ENCODE results near the gene AK3.

Gene AK3

GRCh38 chr9:4709380-4709779 lies 31.6 kb downstream of the AK3 start:
- H2BK5ac ChIP-seq (ENCODE audit: low read length) = no peak overlapping the region
- no peaks in the 10 kb centered on the region for H3K27me3 ChIP-seq (ENCODE audit: insufficient read depth, low read length, poor library complexity)
- no peak overlapping the region for H3K4me3 ChIP-seq (ENCODE audit: low read length)
- H2BK15ac ChIP-seq (replicated peaks; ENCODE audit: low read depth) = no peak overlapping the region
- no peak overlapping the region for H3K27ac ChIP-seq (ENCODE audit: low read depth, low read length)
- H3K56ac ChIP-seq (ENCODE audit: low read length) = no peak overlapping the region
- H3K4me1 ChIP-seq (ENCODE audit: control insufficient read depth, low read depth, low read length) = no peaks in the 10 kb centered on the region
- no peak overlapping the region for H3K9ac ChIP-seq (ENCODE audit: low read length)
- no peak overlapping the region for H4K5ac ChIP-seq (ENCODE audit: low read length)
- H2BK120ac ChIP-seq (ENCODE audit: low read depth, low read length) = no peak overlapping the region
- H3K23ac ChIP-seq (ENCODE audit: low read length) = no peak overlapping the region
- no peak for DNase-seq
- peaks cover 2% of the 10 kb centered on the region for H3K36me3 ChIP-seq (ENCODE audit: control insufficient read depth, insufficient read depth, low read length)
- no peak overlapping the region for H3K18ac ChIP-seq (ENCODE audit: low read length)
- H3K4me2 ChIP-seq (ENCODE audit: low read length) = no peak overlapping the region
- no peak overlapping the region for H4K8ac ChIP-seq (ENCODE audit: low read depth, low read length)
- no peak overlapping the region for H2AK5ac ChIP-seq (ENCODE audit: low read length)
- H3K79me2 ChIP-seq (ENCODE audit: control insufficient read depth, insufficient read depth, low read length) = no peaks in the 10 kb centered on the region
- no peaks in the 10 kb centered on the region for H3K79me1 ChIP-seq (ENCODE audit: low read length)
- H3K4ac ChIP-seq (ENCODE audit: low read depth, low read length) = no peak overlapping the region

DNA sequence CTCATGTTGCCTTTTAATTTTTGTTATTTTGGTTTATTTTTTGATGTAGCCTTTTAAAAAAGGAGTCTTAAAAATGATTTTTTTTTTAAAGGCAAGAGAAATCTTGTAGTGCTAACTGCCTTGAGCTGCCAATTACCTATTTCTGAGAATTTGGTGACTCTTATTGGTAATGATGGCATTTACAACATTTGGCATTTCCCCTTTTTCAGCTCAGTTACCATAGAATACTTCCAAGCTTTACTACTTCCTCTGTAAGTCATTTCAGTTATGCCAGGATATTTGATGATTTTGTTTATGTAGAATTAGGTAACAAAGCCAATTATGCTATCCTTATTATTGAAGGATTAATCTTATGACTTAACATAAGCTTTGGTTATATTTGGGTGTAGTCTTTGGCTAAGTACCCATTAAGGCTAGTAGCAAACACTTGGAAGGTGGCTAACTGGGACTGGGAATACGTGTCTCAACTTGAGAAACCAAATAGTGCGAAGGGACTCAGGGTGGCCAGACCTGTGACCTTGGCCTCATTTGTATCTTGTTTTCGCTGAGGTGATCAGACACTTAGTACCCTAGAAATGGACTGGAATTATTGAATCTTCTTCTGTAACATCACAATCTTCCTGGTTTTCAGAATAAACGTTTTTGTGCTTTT lies 33.9 kb downstream of the AK3 start:
- no peak overlapping the region for H4K5ac ChIP-seq (ENCODE audit: low read length)
- H3K4me2 ChIP-seq (ENCODE audit: low read length) = no peak overlapping the region
- no peak overlapping the region for H2BK5ac ChIP-seq (ENCODE audit: low read length)
- no peaks in the 10 kb centered on the region for H3K4me1 ChIP-seq (ENCODE audit: control insufficient read depth, low read depth, low read length)
- no peak overlapping the region for H3K23ac ChIP-seq (ENCODE audit: low read length)
- no peaks in the 10 kb centered on the region for H3K79me1 ChIP-seq (ENCODE audit: low read length)
- no CpG with 5 or more reads among the region's 4 CpGs for WGBS (ENCODE audit: extremely low coverage, insufficient coverage, low lambda C conversion rate)
- H2AK5ac ChIP-seq (ENCODE audit: low read length) = no peak overlapping the region
- no peak overlapping the region for H3K27ac ChIP-seq (ENCODE audit: low read depth, low read length)
- H3K4me3 ChIP-seq (ENCODE audit: low read length) = no peak overlapping the region
- H3K36me3 ChIP-seq (ENCODE audit: control insufficient read depth, insufficient read depth, low read length) = no peaks in the 10 kb centered on the region
- no peaks in the 10 kb centered on the region for H3K79me2 ChIP-seq (ENCODE audit: control insufficient read depth, insufficient read depth, low read length)
- no peak overlapping the region for H3K18ac ChIP-seq (ENCODE audit: low read length)
- H4K8ac ChIP-seq (ENCODE audit: low read depth, low read length) = no peak overlapping the region
- no peak overlapping the region for H3K9ac ChIP-seq (ENCODE audit: low read length)
- no peak overlapping the region for H2BK15ac ChIP-seq (replicated peaks; ENCODE audit: low read depth)
- no peaks in the 10 kb centered on the region for H3K27me3 ChIP-seq (ENCODE audit: insufficient read depth, low read length, poor library complexity)
- H3K4ac ChIP-seq (ENCODE audit: low read depth, low read length) = no peak overlapping the region
- no peak for DNase-seq
- H2BK120ac ChIP-seq (ENCODE audit: low read depth, low read length) = no peak overlapping the region
- no peak overlapping the region for H3K56ac ChIP-seq (ENCODE audit: low read length)

DNA sequence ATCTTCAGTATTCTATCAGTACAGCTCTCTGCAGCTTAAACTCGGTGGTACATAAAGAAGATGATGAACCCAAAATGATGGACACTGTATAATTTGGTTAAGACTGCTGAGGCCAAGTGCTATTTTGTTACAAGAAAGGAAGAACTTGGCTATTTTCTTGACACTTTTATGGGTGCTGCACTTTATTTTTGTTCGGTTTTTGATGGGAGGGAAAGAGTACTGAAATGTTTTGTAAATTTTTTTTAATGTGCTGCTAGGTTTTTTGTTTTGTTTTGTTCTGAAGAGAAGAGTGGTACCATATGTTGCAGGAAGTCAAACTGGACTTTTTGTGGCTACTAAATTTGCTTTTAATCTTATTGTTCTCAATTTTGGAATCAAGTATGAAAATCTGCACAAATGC lies 35.0 kb downstream of the AK3 start:
- Histone ChIP-seq H2BK120ac (ENCODE audit: low read depth, low read length) (no peak overlapping the region), H3K9ac (ENCODE audit: low read length) (no peak overlapping the region), H2BK5ac (ENCODE audit: low read length) (no peak overlapping the region), H3K4me1 (ENCODE audit: control insufficient read depth, low read depth, low read length) (no peaks in the 10 kb centered on the region), H2AK5ac (ENCODE audit: low read length) (no peak overlapping the region), H3K36me3 (ENCODE audit: control insufficient read depth, insufficient read depth, low read length) (no peaks in the 10 kb centered on the region), H3K79me2 (ENCODE audit: control insufficient read depth, insufficient read depth, low read length) (no peaks in the 10 kb centered on the region), H3K27ac (ENCODE audit: low read depth, low read length) (no peak overlapping the region), H2BK15ac (replicated peaks; ENCODE audit: low read depth) (no peak overlapping the region), H3K4ac (ENCODE audit: low read depth, low read length) (no peak overlapping the region), H3K79me1 (ENCODE audit: low read length) (no peaks in the 10 kb centered on the region), H4K8ac (ENCODE audit: low read depth, low read length) (no peak overlapping the region), H3K18ac (ENCODE audit: low read length) (no peak overlapping the region), H3K4me3 (ENCODE audit: low read length) (no peak overlapping the region), H3K4me2 (ENCODE audit: low read length) (no peak overlapping the region), H3K56ac (ENCODE audit: low read length) (no peak overlapping the region), H4K5ac (ENCODE audit: low read length) (no peak overlapping the region), H3K23ac (ENCODE audit: low read length) (no peak overlapping the region), H3K27me3 (ENCODE audit: insufficient read depth, low read length, poor library complexity) (no peaks in the 10 kb centered on the region)
- no peak for DNase-seq
- WGBS (ENCODE audit: extremely low coverage, insufficient coverage, low lambda C conversion rate) = 100% methylated on average over 1 of the region's 2 CpGs

DNA sequence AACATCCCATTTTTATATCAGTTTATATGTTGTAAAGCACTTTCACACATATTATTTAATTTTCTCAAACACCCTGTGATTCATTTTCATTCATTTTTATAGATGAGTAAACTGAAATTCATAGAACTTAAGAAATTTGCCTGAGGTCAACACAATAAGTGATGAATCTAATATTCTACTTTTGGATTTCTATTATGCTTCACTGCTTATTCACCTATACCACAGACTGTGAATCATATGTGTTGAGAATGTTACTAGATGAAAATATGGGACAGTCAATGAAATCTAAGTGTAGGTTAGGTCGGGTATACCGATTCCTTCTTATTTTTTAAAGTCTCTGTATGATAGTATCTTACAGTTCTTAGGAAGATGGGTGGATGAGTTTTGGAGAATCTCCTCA lies 36.9 kb downstream of the AK3 start:
- WGBS (ENCODE audit: extremely low coverage, insufficient coverage, low lambda C conversion rate) = no CpG with 5 or more reads among the region's 2 CpGs
- Histone ChIP-seq H2AK5ac (ENCODE audit: low read length) (no peak overlapping the region), H3K36me3 (ENCODE audit: control insufficient read depth, insufficient read depth, low read length) (no peaks in the 10 kb centered on the region), H2BK5ac (ENCODE audit: low read length) (no peak overlapping the region), H2BK120ac (ENCODE audit: low read depth, low read length) (no peak overlapping the region), H3K4ac (ENCODE audit: low read depth, low read length) (no peak overlapping the region), H4K5ac (ENCODE audit: low read length) (no peak overlapping the region), H3K4me3 (ENCODE audit: low read length) (no peak overlapping the region), H3K27ac (ENCODE audit: low read depth, low read length) (no peak overlapping the region), H3K4me2 (ENCODE audit: low read length) (no peak overlapping the region), H3K79me1 (ENCODE audit: low read length) (no peaks in the 10 kb centered on the region), H3K56ac (ENCODE audit: low read length) (no peak overlapping the region), H3K9ac (ENCODE audit: low read length) (no peak overlapping the region), H3K79me2 (ENCODE audit: control insufficient read depth, insufficient read depth, low read length) (no peaks in the 10 kb centered on the region), H2BK15ac (replicated peaks; ENCODE audit: low read depth) (no peak overlapping the region), H3K18ac (ENCODE audit: low read length) (no peak overlapping the region), H3K23ac (ENCODE audit: low read length) (no peak overlapping the region), H3K27me3 (ENCODE audit: insufficient read depth, low read length, poor library complexity) (no peaks in the 10 kb centered on the region), H3K4me1 (ENCODE audit: control insufficient read depth, low read depth, low read length) (no peaks in the 10 kb centered on the region), H4K8ac (ENCODE audit: low read depth, low read length) (no peak overlapping the region)
- no peak for DNase-seq

GRCh38 chr9:4701526-4701925 lies 39.5 kb downstream of the AK3 start:
- H3K27ac ChIP-seq (ENCODE audit: low read depth, low read length) = no peak overlapping the region
- no peak overlapping the region for H3K4me2 ChIP-seq (ENCODE audit: low read length)

GRCh38 chr9:4700932-4701331 lies 40.1 kb downstream of the AK3 start:
- Histone ChIP-seq H3K4me2 (ENCODE audit: low read length) (no peak overlapping the region), H3K56ac (ENCODE audit: low read length) (no peak overlapping the region), H3K36me3 (ENCODE audit: control insufficient read depth, insufficient read depth, low read length) (no peaks in the 10 kb centered on the region), H3K27ac (ENCODE audit: low read depth, low read length) (no peak overlapping the region), H3K4ac (ENCODE audit: low read depth, low read length) (no peak overlapping the region), H3K4me1 (ENCODE audit: control insufficient read depth, low read depth, low read length) (no peaks in the 10 kb centered on the region), H4K8ac (ENCODE audit: low read depth, low read length) (no peak overlapping the region), H2AK5ac (ENCODE audit: low read length) (no peak overlapping the region), H3K23ac (ENCODE audit: low read length) (no peak overlapping the region), H3K18ac (ENCODE audit: low read length) (no peak overlapping the region), H3K27me3 (ENCODE audit: insufficient read depth, low read length, poor library complexity) (no peaks in the 10 kb centered on the region), H2BK15ac (replicated peaks; ENCODE audit: low read depth) (no peak overlapping the region), H3K4me3 (ENCODE audit: low read length) (no peak overlapping the region), H3K79me1 (ENCODE audit: low read length) (no peaks in the 10 kb centered on the region), H3K79me2 (ENCODE audit: control insufficient read depth, insufficient read depth, low read length) (no peaks in the 10 kb centered on the region), H4K5ac (ENCODE audit: low read length) (no peak overlapping the region), H2BK5ac (ENCODE audit: low read length) (no peak overlapping the region), H2BK120ac (ENCODE audit: low read depth, low read length) (no peak overlapping the region), H3K9ac (ENCODE audit: low read length) (no peak overlapping the region)
- no peak for DNase-seq
- no CpG with 5 or more reads among the region's 2 CpGs for WGBS (ENCODE audit: extremely low coverage, insufficient coverage, low lambda C conversion rate)

More at GRCh38 chr9:4701526-4701925, 39.5 kb downstream of the AK3 start:
- H3K56ac ChIP-seq (ENCODE audit: low read length) = no peak overlapping the region
- no peak overlapping the region for H3K18ac ChIP-seq (ENCODE audit: low read length)
- no peak overlapping the region for H3K4me3 ChIP-seq (ENCODE audit: low read length)
- no peak overlapping the region for H3K9ac ChIP-seq (ENCODE audit: low read length)
- no peak overlapping the region for H2BK5ac ChIP-seq (ENCODE audit: low read length)
- no CpG with 5 or more reads among the region's 1 CpG for WGBS (ENCODE audit: extremely low coverage, insufficient coverage, low lambda C conversion rate)
- no peaks in the 10 kb centered on the region for H3K79me1 ChIP-seq (ENCODE audit: low read length)
- H4K8ac ChIP-seq (ENCODE audit: low read depth, low read length) = no peak overlapping the region
- no peak overlapping the region for H3K4ac ChIP-seq (ENCODE audit: low read depth, low read length)
- H2BK120ac ChIP-seq (ENCODE audit: low read depth, low read length) = no peak overlapping the region
- no peak overlapping the region for H4K5ac ChIP-seq (ENCODE audit: low read length)
- no peak for DNase-seq
- H3K23ac ChIP-seq (ENCODE audit: low read length) = no peak overlapping the region
- H3K4me1 ChIP-seq (ENCODE audit: control insufficient read depth, low read depth, low read length) = no peaks in the 10 kb centered on the region
- no peaks in the 10 kb centered on the region for H3K79me2 ChIP-seq (ENCODE audit: control insufficient read depth, insufficient read depth, low read length)
- H2AK5ac ChIP-seq (ENCODE audit: low read length) = no peak overlapping the region
- H2BK15ac ChIP-seq (replicated peaks; ENCODE audit: low read depth) = no peak overlapping the region
- no peaks in the 10 kb centered on the region for H3K27me3 ChIP-seq (ENCODE audit: insufficient read depth, low read length, poor library complexity)
- no peaks in the 10 kb centered on the region for H3K36me3 ChIP-seq (ENCODE audit: control insufficient read depth, insufficient read depth, low read length)

All from mesendoderm (in vitro differentiated cells).